Measurements from ENCODE around the gene ZFAND4. TPM values are rescaled to one million over a fixed set of nuclear protein-coding genes. Genes with fewer than 3 reads are reported as not detected.

The ZFAND4 gene
- polyA plus RNA-seq, 1 donor (not counting 4 experiments of a cell fraction or from before 2014, with no cell fraction given) = 2.9 TPM

- Histone ChIP-seq H3K27me3 (ENCODE audit: control insufficient read depth, extremely low read depth, insufficient read depth, low read length) (no peaks in the 10 kb centered on the region), H3K4me3 (ENCODE audit: control insufficient read depth in 2 of 3, extremely low read depth in 1 of 3, insufficient read depth in 2 of 3, low read depth in 1 of 3, low read length in 3 of 3) (no peak overlapping the region), H3K9me1 (ENCODE audit: control insufficient read depth, extremely low read depth, insufficient read depth, low read length) (no peaks in the 10 kb centered on the region), H4K20me1 (ENCODE audit: control insufficient read depth, extremely low read depth, insufficient read depth, low read length) (no peaks in the 10 kb centered on the region), H3K9ac (ENCODE audit: control insufficient read depth, extremely low read depth, insufficient read depth, low read length) (no peak overlapping the region), H2AFZ (ENCODE audit: control insufficient read depth, low read length) (no peak overlapping the region), H3K9me3 (ENCODE audit: control insufficient read depth, low read depth, low read length) (no peaks in the 10 kb centered on the region), H3K79me2 (ENCODE audit: control insufficient read depth, insufficient read depth, low read length) (no peaks in the 10 kb centered on the region), H3K4me2 (ENCODE audit: control insufficient read depth, extremely low read depth, insufficient read depth, low read depth, low read length) (no peak overlapping the region), H3K4me1 (ENCODE audit: control insufficient read depth, extremely low read depth, insufficient read depth, low read length) (no peaks in the 10 kb centered on the region), H3K27ac (ENCODE audit: control insufficient read depth, insufficient read depth, low read length) (no peak overlapping the region), H3K36me3 (ENCODE audit: control insufficient read depth in 2 of 2, extremely low read depth in 1 of 2, insufficient read depth in 2 of 2, low read length in 2 of 2) (no peaks in the 10 kb centered on the region)
- FAIRE-seq = no peak
- no peak for TF ChIP-seq CTCF (optimal IDR thresholded peaks at IDR 0.05 in 1 of 3, IDR thresholded peaks at IDR 0.05 in 1 of 3, conservative IDR thresholded peaks at IDR 0.05 in 1 of 3; ENCODE audit: extremely low read depth in 1 of 3, insufficient read depth in 2 of 3, low read length in 3 of 3)
- TF ChIP-seq EZH2 (IDR thresholded peaks at IDR 0.05; ENCODE audit: low read length) = no peak
- dilution Hi-C loops (cut with MboI; ENCODE audit: extremely low pct_ligation_motif_present, low sequenced_read_pairs) = no loop called here
- DNase-seq (ENCODE audit: low read depth, low spot score) = no peak
These were observed 32.5 kb downstream of the ZFAND4 start for GRCh38 chr10:45640049-45640448.

GRCh38 chr10:45627412-45628048 is 45.0 kb downstream of the ZFAND4 start:
- H3K9me3 ChIP-seq (ENCODE audit: control insufficient read depth, low read depth, low read length) = no peaks in the 10 kb centered on the region
- H3K27ac ChIP-seq (ENCODE audit: control insufficient read depth, insufficient read depth, low read length) = no peak overlapping the region
- no peaks in the 10 kb centered on the region for H3K27me3 ChIP-seq (ENCODE audit: control insufficient read depth, extremely low read depth, insufficient read depth, low read length)
- DNase-seq (ENCODE audit: low read depth, low spot score) (no peak), FAIRE-seq (no peak)
- H3K9ac ChIP-seq (ENCODE audit: control insufficient read depth, extremely low read depth, insufficient read depth, low read length) = no peak overlapping the region
- H3K36me3 ChIP-seq (ENCODE audit: control insufficient read depth in 2 of 2, extremely low read depth in 1 of 2, insufficient read depth in 2 of 2, low read length in 2 of 2) = no peaks in the 10 kb centered on the region
- no peak for TF ChIP-seq EZH2 (IDR thresholded peaks at IDR 0.05; ENCODE audit: low read length)
- no peak for TF ChIP-seq CTCF (optimal IDR thresholded peaks at IDR 0.05 in 1 of 3, IDR thresholded peaks at IDR 0.05 in 1 of 3, conservative IDR thresholded peaks at IDR 0.05 in 1 of 3; ENCODE audit: extremely low read depth in 1 of 3, insufficient read depth in 2 of 3, low read length in 3 of 3)
- H3K9me1 ChIP-seq (ENCODE audit: control insufficient read depth, extremely low read depth, insufficient read depth, low read length) = no peaks in the 10 kb centered on the region
- no peaks in the 10 kb centered on the region for H3K4me1 ChIP-seq (ENCODE audit: control insufficient read depth, extremely low read depth, insufficient read depth, low read length)
- no peak overlapping the region for H3K4me3 ChIP-seq (ENCODE audit: control insufficient read depth in 2 of 3, extremely low read depth in 1 of 3, insufficient read depth in 2 of 3, low read depth in 1 of 3, low read length in 3 of 3)
- no peak overlapping the region for H2AFZ ChIP-seq (ENCODE audit: control insufficient read depth, low read length)
- H3K79me2 ChIP-seq (ENCODE audit: control insufficient read depth, insufficient read depth, low read length) = no peaks in the 10 kb centered on the region
- no peak overlapping the region for H3K4me2 ChIP-seq (ENCODE audit: control insufficient read depth, extremely low read depth, insufficient read depth, low read depth, low read length)
- dilution Hi-C loops (cut with MboI; ENCODE audit: extremely low pct_ligation_motif_present, low sequenced_read_pairs) = no loop called here
- no peaks in the 10 kb centered on the region for H4K20me1 ChIP-seq (ENCODE audit: control insufficient read depth, extremely low read depth, insufficient read depth, low read length)
